ENCODE data around the gene NR6A1.
A peak's percentile ranks its signal among the peaks of the same experiment; 100 is the strongest.
"Not testable (repeated sequence)": the region's sequence is repeated elsewhere in the genome, so short reads cannot be mapped to it uniquely, and the experiment has no call there.

Gene NR6A1

GRCh38 chr9:124758061-124758460 is 13.1 kb downstream of the NR6A1 start:
- DNase-seq = no peak

GRCh38 chr9:124757616-124758015 is 13.5 kb downstream of the NR6A1 start:
- DNase-seq = no peak

GRCh38 chr9:124756011-124756410 is 15.1 kb downstream of the NR6A1 start:
- no peak for DNase-seq

GRCh38 chr9:124755061-124755460 is 16.1 kb downstream of the NR6A1 start:
- no peak for DNase-seq

GRCh38 chr9:124754289-124754688 is 16.8 kb downstream of the NR6A1 start:
- peak; percentile 50 for DNase-seq

- DNase-seq = peak; percentile 80
Measured at GRCh38 chr9:124752967-124753366, 18.1 kb downstream of the NR6A1 start.

GRCh38 chr9:124749781-124750180 is 21.3 kb downstream of the NR6A1 start:
- DNase-seq = peak; percentile 44

GRCh38 chr9:124749284-124749683 is 21.8 kb downstream of the NR6A1 start:
- DNase-seq = no peak

- no peak for DNase-seq
Measured at GRCh38 chr9:124747065-124747464, 24.0 kb downstream of the NR6A1 start.

- DNase-seq = peak; percentile 37
Measured at GRCh38 chr9:124743686-124744348, 27.3 kb downstream of the NR6A1 start.

GRCh38 chr9:124742940-124743339 is 28.2 kb downstream of the NR6A1 start:
- DNase-seq = no peak

- DNase-seq = no peak
Measured at GRCh38 chr9:124741662-124742061, 29.4 kb downstream of the NR6A1 start.

GRCh38 chr9:124741149-124741548 is 30.0 kb downstream of the NR6A1 start:
- no peak for DNase-seq

GRCh38 chr9:124739360-124739759 is 31.8 kb downstream of the NR6A1 start:
- DNase-seq = no peak

GRCh38 chr9:124738075-124738474 is 33.0 kb downstream of the NR6A1 start:
- DNase-seq = not testable (repeated sequence)

GRCh38 chr9:124735121-124735520 is 36.0 kb downstream of the NR6A1 start:
- peak; percentile 76 for DNase-seq

- DNase-seq = not testable (repeated sequence)
Measured at GRCh38 chr9:124734741-124735083, 36.4 kb downstream of the NR6A1 start.

- DNase-seq = no peak
Measured at GRCh38 chr9:124733964-124734740, 37.0 kb downstream of the NR6A1 start.

GRCh38 chr9:124730772-124731171 is 40.3 kb downstream of the NR6A1 start:
- DNase-seq = no peak

GRCh38 chr9:124726886-124727285 is 44.2 kb downstream of the NR6A1 start:
- DNase-seq = no peak

GRCh38 chr9:124725068-124725452 is 46.1 kb downstream of the NR6A1 start:
- DNase-seq = no peak

GRCh38 chr9:124724415-124725067 is 46.6 kb downstream of the NR6A1 start:
- DNase-seq = no peak

- DNase-seq = no peak
Measured at GRCh38 chr9:124723352-124723751, 47.8 kb downstream of the NR6A1 start.

Measured in fibroblast of skin of back (primary cell).